Kidney epithelial cell (primary cell): Measurements from ENCODE around the gene KIT. TPM values are rescaled to one million over a fixed set of nuclear protein-coding genes. Genes with fewer than 3 reads are reported as not detected.

Experiments used
- DNase-seq: peaks from one replicate; pipeline ENCODE4 v3.0.0-alpha.2; 2010; ENCODE audit warnings: low read depth
- H3K27me3 ChIP-seq: 2 replicates; pipeline ENCODE4 v1.6.0; 2011; ENCODE audit warnings: low read length; ENCODE audit not compliant: control insufficient read depth, insufficient read depth
- H3K36me3 ChIP-seq: 2 replicates; pipeline ENCODE4 v1.5.1; 2011; ENCODE audit warnings: low read length; ENCODE audit not compliant: control insufficient read depth, insufficient read depth
- H3K4me3 ChIP-seq: 2 replicates; pipeline ENCODE4 v1.5.1; 2011; ENCODE audit warnings: low read depth, mild to moderate bottlenecking, control low read depth, low read length
- CTCF ChIP-seq: IDR thresholded peaks from 2 replicates; pipeline ENCODE4 v1.5.1; 2011; ENCODE audit warnings: mild to moderate bottlenecking, moderate library complexity, low read length, control low read depth, inconsistent platforms; ENCODE audit not compliant: insufficient read depth, poor library complexity, severe bottlenecking
- total RNA-seq: library from RNA; depleted of rRNA; stranded (reverse); fragments of >200 nt; gene quantifications from 2 replicates; pipeline ENCODE4 v1.2.3, GENCODE V29; 2015

KIT gene
- total RNA-seq, 1 donor from 2014 or later = 1.7 TPM

- TF ChIP-seq CTCF = no peak
- no peak for DNase-seq
- H3K36me3 ChIP-seq = no peaks in the 10 kb centered on the region
- H3K27me3 ChIP-seq = no peaks in the 10 kb centered on the region
- H3K4me3 ChIP-seq = no peak overlapping the region
These were observed 86.7 kb downstream of the KIT start for GRCh38 chr4:54744487-54744886.

- no peaks in the 10 kb centered on the region for H3K36me3 ChIP-seq
- H3K27me3 ChIP-seq = no peaks in the 10 kb centered on the region
- no peak for TF ChIP-seq CTCF
- H3K4me3 ChIP-seq = no peak overlapping the region
- no peak for DNase-seq
These were observed 87.4 kb downstream of the KIT start for GRCh38 chr4:54745031-54745770.

- H3K4me3 ChIP-seq = no peak overlapping the region
- no peaks in the 10 kb centered on the region for H3K36me3 ChIP-seq
- peak; percentile 48 for DNase-seq
- TF ChIP-seq CTCF = no peak
- no peaks in the 10 kb centered on the region for H3K27me3 ChIP-seq
These were observed 88.5 kb downstream of the KIT start for GRCh38 chr4:54746218-54746617.

- H3K4me3 ChIP-seq = no peak overlapping the region
- DNase-seq = no peak
- no peaks in the 10 kb centered on the region for H3K36me3 ChIP-seq
- no peaks in the 10 kb centered on the region for H3K27me3 ChIP-seq
- TF ChIP-seq CTCF = no peak
These were observed 92.6 kb downstream of the KIT start for GRCh38 chr4:54750341-54750740.

GRCh38 chr4:54754394-54754793, 96.6 kb downstream of the KIT start:
- Histone ChIP-seq H3K27me3 (no peaks in the 10 kb centered on the region), H3K4me3 (no peak overlapping the region), H3K36me3 (no peaks in the 10 kb centered on the region)
- DNase-seq = no peak
- TF ChIP-seq CTCF = no peak

- Histone ChIP-seq H3K27me3 (no peaks in the 10 kb centered on the region), H3K4me3 (no peak overlapping the region), H3K36me3 (no peaks in the 10 kb centered on the region)
- DNase-seq = no peak
- no peak for TF ChIP-seq CTCF
These were observed 106.7 kb downstream of the KIT start for GRCh38 chr4:54764476-54764875.
